Left colon (tissue), 2 donors: Measurements from ENCODE around the gene IGFBP2. TPM values are rescaled to one million over a fixed set of nuclear protein-coding genes. Genes with fewer than 3 reads are reported as not detected.

ENCODE experiments used
- ATAC-seq: fragments of 200-7000 bp; cut with Tn5 transposase; one replicate; pipeline ENCODE4 v1.9.1; 2020; ENCODE audit warnings: mild to moderate bottlenecking, moderate library complexity
- DNase-seq, 2 donors: peaks; one replicate each; pipeline ENCODE4 v3.0.0-alpha.2; 2020
- intact Hi-C, 2 donors: fragments of 100-400 bp; cut with DNase I in 1 of 2; cut with micrococcal nuclease in 1 of 2; formaldehyde crosslinking; loops; one replicate each; pipeline versions ENCODE4 v1.11.2 to v1.14.0; 2022; cut with DNase I, micrococcal nuclease
- total RNA-seq, 2 donors: library from RNA; stranded (reverse); fragmentation: NEBNext Ultra II Directional; extraction: Animal tissue kit (Norgen Biotek cat#: 25700); gene quantifications; one replicate each; pipeline ENCODE4 v1.2.1, GENCODE V29; 2021
- donor health status: DM: no; HTN: no; CAD: no.
- donor health status: DM: yes; HTN: yes; CAD: no.

Gene IGFBP2
- total RNA-seq, 2 donors from 2014 or later, result 120 to 143 TPM

- ATAC-seq (no peak), DNase-seq (peak in 1 of 2 donors; percentile 10)
- intact Hi-C loops, result no loop called here
Observed at GRCh38 chr2:216606551-216607276, 26.5 kb upstream of the IGFBP2 start.

DNA sequence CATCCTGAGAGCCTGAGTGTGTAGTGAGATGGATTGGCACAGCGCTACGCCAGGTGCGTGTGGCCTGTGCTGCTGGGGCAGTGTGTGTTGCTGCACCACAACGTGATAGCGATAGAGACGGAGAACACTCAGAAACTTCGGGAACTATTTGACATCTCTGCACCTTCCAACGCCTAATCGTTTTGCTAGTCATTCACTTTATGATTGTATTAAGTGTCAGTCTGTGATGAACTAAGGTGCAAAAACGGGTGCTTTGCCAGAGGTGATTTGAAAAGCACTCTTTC, 26.0 kb upstream of the IGFBP2 start:
- intact Hi-C loops, result no loop called here
- no peak for DNase-seq
- ATAC-seq, result no peak

DNA sequence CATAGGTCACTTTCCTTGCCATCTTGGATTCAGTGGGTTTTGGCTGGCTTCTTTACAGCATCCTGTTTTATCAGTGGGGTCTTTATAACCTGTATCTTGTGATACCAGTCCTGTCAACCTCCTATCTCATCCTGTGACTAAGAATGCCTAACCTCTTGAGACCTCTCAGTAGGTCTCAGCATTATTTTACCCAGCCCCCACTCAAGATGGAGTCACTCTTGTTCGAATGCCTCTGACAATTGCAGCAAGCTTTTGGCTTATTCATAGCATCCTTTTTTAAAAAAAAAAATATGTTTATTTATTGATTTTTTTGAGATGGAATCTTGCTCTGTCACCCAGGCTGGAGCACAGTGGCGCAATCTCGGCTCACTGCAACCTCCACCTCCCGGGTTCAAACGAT, 24.7 kb upstream of the IGFBP2 start:
- DNase-seq (no peak), ATAC-seq (no peak)
- intact Hi-C loops, result no loop called here

- intact Hi-C loops, result no loop called here
- peak; percentile 88 for ATAC-seq
- DNase-seq, result no peak
Observed at GRCh38 chr2:216615298-216616082, 17.7 kb upstream of the IGFBP2 start.

GRCh38 chr2:216616083-216616678, 17.0 kb upstream of the IGFBP2 start:
- intact Hi-C loops, result no loop called here
- no peak for ATAC-seq
- DNase-seq, result no peak

- ATAC-seq, result no peak
- intact Hi-C loops, result no loop called here
- DNase-seq, result no peak
Observed at GRCh38 chr2:216617159-216617815, 15.9 kb upstream of the IGFBP2 start.

DNA sequence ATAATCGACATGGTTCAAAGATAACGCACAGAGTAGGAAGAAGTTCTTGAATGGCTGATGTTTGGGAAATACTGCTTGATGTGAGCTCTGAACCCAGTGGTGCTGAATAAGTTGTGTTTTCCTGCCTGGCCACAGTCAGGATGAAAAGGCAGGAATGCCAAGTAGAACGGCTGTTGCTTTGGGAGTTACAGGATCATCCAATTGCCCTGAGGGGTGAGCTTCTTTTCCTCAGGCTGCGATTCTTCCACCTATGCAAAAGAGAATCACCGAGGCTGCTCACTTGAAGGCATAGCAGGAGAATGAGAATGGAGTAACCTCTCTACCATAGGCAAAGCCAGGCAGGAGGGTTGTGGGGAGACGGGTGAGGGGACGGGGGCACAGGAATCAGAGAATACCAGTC, 14.4 kb upstream of the IGFBP2 start:
- ATAC-seq, result no peak
- DNase-seq, result no peak
- intact Hi-C loops, result no loop called here

DNA sequence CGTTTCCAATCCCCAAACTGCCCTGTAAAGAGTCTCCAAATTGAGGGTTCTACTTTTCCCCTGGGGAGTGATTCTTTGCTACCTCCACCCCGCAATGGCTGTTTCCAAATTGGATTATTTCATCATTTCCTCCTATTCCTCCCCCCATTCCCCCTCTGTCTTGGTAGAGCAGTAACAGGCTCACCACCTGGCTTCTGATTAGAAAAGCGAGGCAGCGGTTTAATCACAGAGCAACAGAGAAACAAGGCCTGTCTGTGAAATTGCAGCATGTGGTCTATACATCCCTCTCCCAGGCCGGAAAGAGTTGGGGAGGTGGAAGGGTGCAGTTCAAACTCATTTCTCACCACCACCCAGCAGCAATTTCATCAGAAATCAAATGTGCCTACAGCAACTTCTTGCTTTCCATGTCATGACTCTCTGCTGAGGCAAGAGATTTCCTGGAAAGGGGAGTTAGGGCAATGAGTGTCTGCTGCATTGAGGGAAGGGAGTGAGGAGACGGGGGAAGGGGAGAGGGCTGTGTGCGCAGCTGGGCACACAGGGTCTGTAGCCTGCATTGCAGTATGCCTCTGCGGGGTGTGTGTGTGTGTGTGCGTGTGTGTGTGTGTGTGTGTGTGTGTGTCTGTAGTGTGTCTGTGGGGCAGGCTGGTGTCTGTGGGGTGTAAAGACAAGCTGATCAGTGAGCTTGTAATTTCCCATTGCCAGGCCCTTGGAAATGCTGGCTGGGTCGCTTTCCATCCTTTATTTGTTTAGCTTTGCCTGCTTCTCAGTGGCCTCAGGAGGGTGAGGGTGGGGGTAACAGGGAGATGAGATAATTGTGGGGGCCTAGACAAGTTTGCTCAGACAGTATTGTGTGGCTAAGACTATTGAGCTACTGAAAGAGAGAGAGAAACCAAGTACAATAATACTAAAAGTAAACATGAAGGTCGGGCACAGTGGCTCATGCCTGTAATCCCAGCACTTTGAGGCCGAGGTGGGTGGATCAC, 13.5 kb upstream of the IGFBP2 start:
- ATAC-seq, result no peak
- intact Hi-C loops, result no loop called here
- DNase-seq, result no peak

DNA sequence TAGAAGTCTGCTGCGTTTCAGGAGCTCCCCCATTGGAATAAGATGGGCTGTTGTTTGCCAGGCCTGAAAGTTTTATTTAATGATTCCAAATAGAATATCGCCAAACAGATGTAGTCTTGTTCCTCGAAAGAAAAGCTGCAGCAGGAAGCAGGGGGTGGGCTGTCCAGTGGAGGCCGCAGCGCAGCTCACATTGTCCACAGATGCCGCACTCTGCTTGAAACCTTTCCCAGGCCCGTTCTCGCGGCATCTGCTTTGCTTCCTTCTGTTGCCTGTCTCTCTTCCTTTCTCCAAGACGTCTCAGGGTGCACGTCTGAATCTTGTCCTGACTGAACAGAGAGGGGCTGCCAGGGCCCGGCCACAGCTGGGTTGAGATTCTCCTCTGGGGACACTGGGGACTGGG, 12.4 kb upstream of the IGFBP2 start:
- intact Hi-C loops, result no loop called here
- ATAC-seq (no peak), DNase-seq (no peak)

- ATAC-seq (peak; percentile 55), DNase-seq (no peak)
- intact Hi-C loops, result no loop called here
Observed at GRCh38 chr2:216621292-216621691, 11.9 kb upstream of the IGFBP2 start.

- no peak for DNase-seq
- intact Hi-C loops, result no loop called here
- no peak for ATAC-seq
Observed at GRCh38 chr2:216622526-216622925, 10.7 kb upstream of the IGFBP2 start.

DNA sequence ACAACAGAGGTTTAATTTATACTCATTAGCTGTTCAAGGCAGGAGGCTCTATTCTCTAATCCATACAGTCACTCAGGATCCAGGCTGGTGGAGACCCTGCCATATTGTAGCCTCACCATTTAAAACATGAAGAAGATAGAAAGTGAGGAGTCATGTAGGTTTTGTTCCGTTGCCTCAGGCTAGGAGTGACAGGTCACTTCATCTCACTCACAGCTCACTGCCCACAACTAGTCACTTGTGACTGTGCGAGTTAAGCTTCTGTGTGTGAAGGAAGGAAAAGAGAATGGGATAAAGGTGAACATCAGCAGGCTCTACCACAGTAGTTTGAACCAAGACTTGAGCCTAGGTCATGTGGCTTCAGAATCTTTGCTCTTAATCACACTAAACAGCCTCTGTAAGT, 9.0 kb upstream of the IGFBP2 start:
- no peak for DNase-seq
- intact Hi-C loops, result no loop called here
- ATAC-seq, result no peak

- DNase-seq (no peak), ATAC-seq (no peak)
- intact Hi-C loops, result no loop called here
Observed at GRCh38 chr2:216626168-216626874, 6.9 kb upstream of the IGFBP2 start.

- no peak for ATAC-seq
- intact Hi-C loops, result no loop called here
Observed at GRCh38 chr2:216626875-216627245, 6.4 kb upstream of the IGFBP2 start.

DNA sequence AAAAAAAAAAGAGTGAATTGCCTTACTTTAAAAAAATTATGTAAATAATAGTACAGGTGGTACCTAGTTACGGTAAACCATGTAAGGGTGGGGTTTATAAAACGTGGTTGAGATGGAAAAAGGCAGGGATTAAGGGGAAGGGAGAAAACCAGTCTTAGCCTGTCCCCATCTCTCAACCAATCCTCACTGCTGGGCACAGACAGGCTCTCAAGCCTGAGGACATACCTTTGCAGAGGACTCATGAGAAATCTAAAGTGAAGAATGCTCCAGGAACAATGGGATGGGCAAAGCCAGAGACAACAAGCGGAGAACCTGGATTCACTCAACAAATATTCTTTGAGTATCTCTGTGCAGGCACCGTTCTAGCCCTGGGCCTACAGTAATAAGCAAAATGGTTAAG, 3.4 kb upstream of the IGFBP2 start:
- intact Hi-C loops, result no loop called here
- ATAC-seq, result no peak
- no peak for DNase-seq

More at GRCh38 chr2:216626875-216627245, 6.4 kb upstream of the IGFBP2 start:
- DNase-seq, result no peak

- DNase-seq (no peak), ATAC-seq (no peak)
- intact Hi-C loops, result no loop called here
Observed at GRCh38 chr2:216632346-216632951, 771 bp upstream of the IGFBP2 start.

- DNase-seq (peak; percentile 30 to 41), ATAC-seq (peak; percentile 8)
- intact Hi-C loops, result no loop called here
Observed at GRCh38 chr2:216633616-216634369, 573 bp downstream of the IGFBP2 start.
